Skeletal muscle satellite cell (primary cell): ENCODE results near the gene AMELX.

Source experiments
- H3K27me3 ChIP-seq: 2 replicates; pipeline ENCODE4 v1.7.0; 2013; ENCODE audit warnings: low read length; ENCODE audit not compliant: control insufficient read depth, insufficient read depth
- H3K36me3 ChIP-seq: 2 replicates; pipeline ENCODE4 v1.7.0; 2013; ENCODE audit warnings: mild to moderate bottlenecking, control low read depth, low read length; ENCODE audit not compliant: insufficient read depth
- H3K4me1 ChIP-seq: 2 replicates; pipeline ENCODE4 v1.7.0; 2013; ENCODE audit warnings: low read length; ENCODE audit not compliant: control insufficient read depth, insufficient read depth
- H3K4me2 ChIP-seq: 2 replicates; pipeline ENCODE4 v1.7.0; 2013; ENCODE audit warnings: mild to moderate bottlenecking, low read length
- H3K4me3 ChIP-seq: 2 replicates; pipeline ENCODE4 v1.7.0; 2013; ENCODE audit warnings: low read length
- H3K9ac ChIP-seq: 2 replicates; pipeline ENCODE4 v1.7.0; 2013; ENCODE audit warnings: mild to moderate bottlenecking, low read depth, low read length, moderate library complexity
- H3K9me3 ChIP-seq: replicated peaks from 2 replicates; pipeline ENCODE4 v1.7.0; 2013; ENCODE audit warnings: mild to moderate bottlenecking, control low read depth, low read length

The AMELX gene

GRCh38 chrX:11269996-11270395, 23.2 kb upstream of the AMELX start:
- Histone ChIP-seq H3K9ac (no peak overlapping the region), H3K4me3 (no peak overlapping the region), H3K4me2 (no peak overlapping the region), H3K9me3 (no peaks in the 10 kb centered on the region), H3K27me3 (no peaks in the 10 kb centered on the region), H3K4me1 (peaks cover 38% of the 10 kb centered on the region), H3K36me3 (no peaks in the 10 kb centered on the region)

DNA sequence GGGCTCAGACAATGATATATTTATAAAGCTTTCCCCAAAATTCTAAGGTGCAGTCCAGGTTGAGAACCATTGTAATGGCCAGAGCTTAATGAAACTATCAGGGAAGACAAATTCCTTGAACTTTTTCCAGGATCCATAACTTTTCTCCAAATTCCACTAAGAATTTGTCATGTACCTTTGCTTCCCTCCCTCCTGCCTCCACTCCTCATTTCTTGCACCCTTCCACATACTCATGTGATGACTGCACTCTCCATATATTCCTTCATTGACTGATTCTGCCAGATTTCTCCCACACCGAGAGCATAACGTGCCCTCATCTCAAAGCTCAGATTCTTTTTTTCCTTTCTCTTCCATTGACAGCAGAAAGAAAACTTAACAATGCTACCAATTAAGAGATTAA, 20.9 kb upstream of the AMELX start:
- H3K9me3 ChIP-seq, result no peaks in the 10 kb centered on the region
- H3K27me3 ChIP-seq, result no peaks in the 10 kb centered on the region
- H3K9ac ChIP-seq, result no peak overlapping the region
- H3K4me3 ChIP-seq, result no peak overlapping the region
- H3K36me3 ChIP-seq, result no peaks in the 10 kb centered on the region
- peaks cover 27% of the 10 kb centered on the region for H3K4me1 ChIP-seq
- H3K4me2 ChIP-seq, result peak overlapping the region; percentile 24

DNA sequence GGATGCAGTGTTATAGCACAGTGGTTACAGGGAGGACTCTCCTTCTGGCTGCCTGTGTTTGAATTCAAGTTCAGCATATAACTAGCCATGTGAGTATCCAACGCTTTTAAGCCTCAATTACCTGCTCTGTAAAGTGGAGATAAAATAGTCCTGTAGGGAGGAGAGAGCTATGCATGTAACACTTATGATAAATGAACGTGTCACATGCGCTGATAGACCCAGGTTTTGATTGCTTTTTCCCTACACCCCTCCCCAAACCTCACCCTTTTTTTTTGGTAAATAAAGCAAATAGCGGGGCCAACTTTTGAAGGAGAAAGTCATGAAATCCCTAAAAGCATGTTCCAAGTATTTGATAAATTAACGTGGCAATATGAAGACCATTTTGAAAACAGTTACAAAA, 20.4 kb upstream of the AMELX start:
- H3K4me3 ChIP-seq, result no peak overlapping the region
- no peak overlapping the region for H3K4me2 ChIP-seq
- no peaks in the 10 kb centered on the region for H3K9me3 ChIP-seq
- H3K9ac ChIP-seq, result no peak overlapping the region
- no peaks in the 10 kb centered on the region for H3K36me3 ChIP-seq
- peaks cover 27% of the 10 kb centered on the region for H3K4me1 ChIP-seq
- no peaks in the 10 kb centered on the region for H3K27me3 ChIP-seq

DNA sequence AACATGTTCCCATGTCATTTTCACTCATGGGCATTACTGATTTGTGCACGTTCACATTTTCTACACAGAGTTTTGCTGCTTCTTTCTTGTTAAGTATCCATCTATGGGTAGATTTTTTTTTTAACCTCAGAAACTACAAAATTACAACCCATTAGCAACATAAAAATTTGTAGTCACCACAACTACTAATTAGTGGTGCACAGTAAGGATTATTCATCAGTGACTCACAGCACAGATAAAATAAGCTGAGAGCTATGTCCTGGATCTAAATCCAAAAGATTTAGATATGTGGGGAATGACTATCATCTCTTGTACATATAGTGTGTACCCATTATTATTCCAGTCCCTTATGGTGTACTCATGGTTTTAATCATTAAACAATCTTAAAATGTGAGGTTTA, 19.7 kb upstream of the AMELX start:
- Histone ChIP-seq H3K36me3 (no peaks in the 10 kb centered on the region), H3K27me3 (no peaks in the 10 kb centered on the region), H3K9ac (no peak overlapping the region), H3K4me2 (peak overlapping the region; percentile 21), H3K4me3 (no peak overlapping the region), H3K4me1 (peaks cover 27% of the 10 kb centered on the region), H3K9me3 (no peaks in the 10 kb centered on the region)

DNA sequence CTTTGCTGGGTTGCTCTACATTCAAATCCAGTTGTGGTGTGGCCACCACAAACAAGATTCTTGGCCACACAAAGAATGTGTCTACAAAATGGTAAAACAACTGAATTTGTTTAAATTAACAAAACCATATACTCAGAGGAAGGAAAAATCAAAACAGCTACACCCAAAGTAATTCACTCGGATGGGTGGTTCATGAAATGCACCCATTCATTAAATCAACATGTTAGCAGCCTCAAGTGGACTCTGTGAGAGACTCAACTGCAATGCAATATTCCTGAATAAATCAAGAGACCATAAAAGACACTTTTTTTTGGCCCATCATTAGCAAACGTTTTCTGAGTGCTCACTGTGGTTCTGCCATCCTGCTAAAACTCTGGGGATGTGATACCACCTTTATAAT, 11.2 kb upstream of the AMELX start:
- Histone ChIP-seq H3K9ac (no peak overlapping the region), H3K36me3 (no peaks in the 10 kb centered on the region), H3K4me1 (no peaks in the 10 kb centered on the region), H3K27me3 (no peaks in the 10 kb centered on the region), H3K4me3 (no peak overlapping the region), H3K9me3 (no peaks in the 10 kb centered on the region), H3K4me2 (no peak overlapping the region)

DNA sequence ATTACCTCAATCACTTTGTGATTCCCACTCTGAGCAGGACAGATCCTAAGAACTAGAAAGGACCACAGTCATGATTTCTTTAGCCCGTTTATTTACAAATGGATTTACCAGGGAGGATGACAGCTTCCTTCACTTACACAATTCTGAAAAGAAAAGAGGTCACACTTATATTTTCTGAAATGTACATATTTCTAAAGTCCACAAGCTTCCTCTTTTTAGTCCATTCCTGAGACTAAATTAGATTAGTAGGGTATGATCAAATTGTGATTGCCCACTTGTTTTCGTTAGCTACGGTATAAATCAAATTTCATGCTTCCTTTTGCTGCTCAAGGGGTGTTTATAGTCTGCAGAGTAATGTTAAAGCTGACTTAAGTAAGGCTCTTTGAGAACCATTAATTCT, 7.6 kb upstream of the AMELX start:
- Histone ChIP-seq H3K27me3 (no peaks in the 10 kb centered on the region), H3K36me3 (no peaks in the 10 kb centered on the region), H3K4me3 (no peak overlapping the region), H3K9ac (no peak overlapping the region), H3K9me3 (no peaks in the 10 kb centered on the region), H3K4me1 (no peaks in the 10 kb centered on the region), H3K4me2 (no peak overlapping the region)

DNA sequence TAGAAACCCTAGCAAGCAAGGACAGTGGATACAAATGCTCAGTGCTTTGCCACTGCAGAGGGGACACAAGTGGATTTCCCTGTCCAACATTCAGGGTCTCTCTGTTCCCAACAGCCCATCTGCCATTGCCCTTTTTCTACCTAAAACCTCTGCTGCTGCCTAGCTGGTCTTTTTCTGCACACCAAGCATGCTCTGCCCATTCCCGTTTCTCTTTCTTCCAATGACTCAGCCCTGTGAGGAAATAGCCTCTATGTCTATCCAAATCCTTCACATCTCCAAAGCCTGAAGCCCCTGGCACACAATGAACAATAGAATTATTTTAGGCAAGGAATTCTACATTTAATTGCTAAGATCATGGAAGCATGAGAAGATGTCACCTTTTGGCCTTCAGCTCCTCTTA, 5.7 kb upstream of the AMELX start:
- Histone ChIP-seq H3K9me3 (no peaks in the 10 kb centered on the region), H3K36me3 (no peaks in the 10 kb centered on the region), H3K4me1 (no peaks in the 10 kb centered on the region), H3K4me2 (no peak overlapping the region), H3K4me3 (no peak overlapping the region), H3K9ac (no peak overlapping the region), H3K27me3 (no peaks in the 10 kb centered on the region)

DNA sequence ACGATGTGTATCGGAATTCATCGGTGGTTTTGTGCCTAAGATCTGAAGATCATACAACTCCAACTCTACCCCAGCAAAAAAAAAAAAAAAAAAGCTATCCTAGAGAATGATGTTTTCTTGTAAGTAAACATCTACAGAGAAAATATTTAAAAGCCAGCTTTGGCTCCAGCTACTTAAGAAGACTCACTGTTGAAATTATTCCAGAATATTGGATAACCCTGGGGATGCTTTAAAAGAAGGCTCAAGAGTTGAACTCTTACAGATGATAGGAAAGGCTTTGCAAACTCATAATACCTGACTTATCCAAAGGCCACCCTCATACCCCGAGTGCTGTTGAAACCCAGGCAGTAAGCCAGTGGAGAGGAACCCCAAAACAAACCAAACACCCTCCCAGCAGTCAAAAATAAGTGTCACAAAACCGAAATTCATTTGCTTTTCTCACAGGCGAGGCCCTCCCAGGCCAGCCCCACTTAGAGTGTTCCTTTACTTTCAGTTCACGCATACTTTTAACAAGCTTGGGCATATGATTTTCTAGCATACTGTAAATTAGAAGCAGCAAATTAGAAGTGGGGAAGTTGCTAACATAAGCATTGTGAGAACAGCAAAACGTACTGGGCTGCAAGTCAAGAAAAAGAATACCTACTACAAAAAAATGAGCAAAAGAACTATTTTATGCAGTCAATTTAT, 2.7 kb upstream of the AMELX start:
- Histone ChIP-seq H3K9me3 (no peaks in the 10 kb centered on the region), H3K27me3 (no peaks in the 10 kb centered on the region), H3K9ac (no peak overlapping the region), H3K4me2 (no peak overlapping the region), H3K4me3 (no peak overlapping the region), H3K36me3 (no peaks in the 10 kb centered on the region), H3K4me1 (no peaks in the 10 kb centered on the region)

DNA sequence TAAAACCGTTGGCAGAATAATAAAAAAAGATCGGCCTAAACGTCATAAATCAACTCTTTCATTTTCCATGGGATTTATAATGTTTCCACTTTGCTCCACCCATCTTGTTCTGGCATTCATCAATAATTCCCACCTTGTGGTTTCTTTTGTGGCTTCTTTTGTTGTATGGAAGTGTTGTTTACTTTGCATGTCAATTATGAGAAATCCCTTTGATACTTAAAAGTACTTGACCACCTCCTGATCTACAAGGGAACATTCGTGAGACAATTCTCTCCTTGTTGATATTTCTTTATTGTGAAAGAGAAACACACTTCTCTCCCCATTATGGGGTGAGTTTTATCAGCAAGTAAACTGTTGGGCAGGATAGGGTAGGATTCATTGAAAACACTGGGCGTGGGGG, 2.8 kb downstream of the AMELX start:
- Histone ChIP-seq H3K9me3 (no peaks in the 10 kb centered on the region), H3K9ac (no peak overlapping the region), H3K4me1 (no peaks in the 10 kb centered on the region), H3K4me3 (no peak overlapping the region), H3K4me2 (no peak overlapping the region), H3K36me3 (no peaks in the 10 kb centered on the region), H3K27me3 (no peaks in the 10 kb centered on the region)

- Histone ChIP-seq H3K4me3 (no peak overlapping the region), H3K9ac (no peak overlapping the region), H3K9me3 (no peaks in the 10 kb centered on the region), H3K4me2 (no peak overlapping the region), H3K4me1 (no peaks in the 10 kb centered on the region), H3K27me3 (no peaks in the 10 kb centered on the region), H3K36me3 (no peaks in the 10 kb centered on the region)
These were observed 5.4 kb downstream of the AMELX start for GRCh38 chrX:11298600-11298999.

GRCh38 chrX:11304829-11305228, 11.6 kb downstream of the AMELX start:
- H3K27me3 ChIP-seq, result no peaks in the 10 kb centered on the region
- no peaks in the 10 kb centered on the region for H3K36me3 ChIP-seq
- no peak overlapping the region for H3K4me3 ChIP-seq
- H3K4me2 ChIP-seq, result no peak overlapping the region
- no peak overlapping the region for H3K9ac ChIP-seq
- no peaks in the 10 kb centered on the region for H3K9me3 ChIP-seq
- H3K4me1 ChIP-seq, result no peaks in the 10 kb centered on the region

DNA sequence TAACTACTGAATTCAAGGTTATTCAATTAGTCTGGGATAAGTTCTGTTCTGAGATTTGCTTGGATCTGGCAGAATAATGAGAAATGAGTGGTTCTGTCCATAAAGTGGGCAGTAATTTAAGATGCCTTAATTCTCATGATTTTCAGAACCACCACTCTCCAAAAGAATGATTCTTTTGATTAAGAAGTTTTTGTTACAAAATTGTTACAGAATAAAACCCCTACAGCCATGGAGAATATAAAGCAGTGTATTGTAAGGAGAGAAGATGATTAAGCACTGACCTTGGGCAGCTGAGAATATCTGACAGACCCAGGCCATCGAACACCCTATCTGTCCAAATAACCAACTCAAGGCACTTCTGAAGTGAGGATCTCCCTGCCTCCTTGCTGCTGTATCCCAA, 12.4 kb downstream of the AMELX start:
- Histone ChIP-seq H3K4me1 (no peaks in the 10 kb centered on the region), H3K4me3 (no peak overlapping the region), H3K36me3 (no peaks in the 10 kb centered on the region), H3K9me3 (no peaks in the 10 kb centered on the region), H3K4me2 (no peak overlapping the region), H3K9ac (no peak overlapping the region), H3K27me3 (no peaks in the 10 kb centered on the region)
